GM19452 (cell line): ENCODE results near the gene RALGAPB.

Experiments
- ATAC-seq: cut with Tn5 transposase; IDR thresholded peaks from one replicate; pipeline ENCODE4 v1.9.1; 2021; ENCODE audit not compliant: unreplicated experiment

RALGAPB gene

GRCh38 chr20:38543014-38543906 lies 70.6 kb downstream of the RALGAPB start:
- ATAC-seq: no peak

DNA sequence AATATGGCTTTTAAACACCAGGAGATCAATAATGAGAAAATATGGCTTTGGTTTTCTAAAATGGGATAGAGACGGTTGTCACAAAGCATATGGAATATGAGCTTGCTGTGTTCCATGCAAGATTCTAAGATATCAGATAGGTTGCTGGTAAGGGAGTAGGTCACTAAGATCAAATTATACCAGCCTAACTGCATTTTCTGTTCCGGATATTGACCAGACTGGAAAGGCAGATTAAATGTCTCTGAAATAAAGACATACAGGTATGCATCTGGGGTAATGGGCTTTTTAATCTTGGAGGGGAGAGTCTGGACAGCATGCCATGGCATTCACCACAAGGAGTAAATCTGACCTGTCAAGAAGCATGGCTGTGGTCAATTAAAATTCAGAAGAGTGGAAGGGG lies 73.1 kb downstream of the RALGAPB start:
- no peak for ATAC-seq

DNA sequence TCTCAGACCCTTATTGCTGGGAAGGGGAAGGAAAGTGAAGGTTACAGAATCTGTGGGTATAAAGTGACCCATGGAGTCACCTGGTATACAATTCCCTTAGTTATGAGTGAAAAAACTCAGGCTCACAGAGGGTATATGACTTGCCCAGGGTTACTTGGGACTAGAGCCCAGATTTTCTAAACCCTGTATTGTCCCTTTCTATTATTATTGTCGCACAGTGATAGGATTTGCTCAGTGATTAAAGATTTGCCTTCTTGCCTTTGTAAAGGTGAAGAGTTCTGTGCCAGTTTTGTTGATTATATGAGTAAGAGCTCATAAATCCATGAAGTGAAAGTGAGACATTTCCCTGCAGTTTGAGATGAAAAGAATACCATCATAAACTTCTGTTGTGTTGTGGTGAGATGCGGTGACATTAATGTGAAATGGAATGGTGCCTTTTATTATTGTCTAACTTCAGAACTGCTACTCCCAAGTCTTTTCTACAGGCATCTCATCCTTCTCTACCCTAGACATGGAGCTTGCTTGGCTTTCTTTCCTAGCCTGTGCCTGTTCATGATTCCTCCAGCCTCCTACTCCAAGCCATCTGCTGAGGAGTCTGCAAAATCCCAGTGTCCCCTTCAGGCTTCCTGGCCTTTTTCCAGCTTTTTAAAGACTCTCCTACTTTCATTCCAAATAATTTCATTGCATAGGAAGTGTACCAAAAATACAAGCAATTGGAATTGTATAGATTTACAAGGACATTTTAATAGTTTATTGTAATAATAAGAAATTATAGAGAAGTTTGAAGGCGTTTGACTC lies 74.8 kb downstream of the RALGAPB start:
- no peak for ATAC-seq

GRCh38 chr20:38548356-38549083 lies 75.9 kb downstream of the RALGAPB start:
- no peak for ATAC-seq

DNA sequence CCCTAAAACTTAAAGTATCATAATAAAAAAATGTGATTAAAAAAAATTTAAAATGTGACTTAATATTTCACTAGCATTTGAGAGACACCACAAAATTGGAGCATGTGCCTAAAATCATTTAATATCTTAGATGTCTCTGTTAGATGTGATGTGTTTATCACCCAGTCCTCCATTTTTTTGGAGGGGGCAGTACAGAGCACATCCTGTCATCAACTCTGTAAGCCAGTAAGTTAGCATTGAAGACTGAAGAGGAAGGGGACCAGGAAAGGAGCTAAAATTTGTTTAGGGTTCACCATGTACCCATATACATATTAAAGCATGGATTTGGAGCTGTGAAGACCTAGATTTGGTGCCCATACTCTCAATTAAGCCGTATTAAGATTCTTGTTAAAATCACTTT lies 77.6 kb downstream of the RALGAPB start:
- ATAC-seq: no peak

DNA sequence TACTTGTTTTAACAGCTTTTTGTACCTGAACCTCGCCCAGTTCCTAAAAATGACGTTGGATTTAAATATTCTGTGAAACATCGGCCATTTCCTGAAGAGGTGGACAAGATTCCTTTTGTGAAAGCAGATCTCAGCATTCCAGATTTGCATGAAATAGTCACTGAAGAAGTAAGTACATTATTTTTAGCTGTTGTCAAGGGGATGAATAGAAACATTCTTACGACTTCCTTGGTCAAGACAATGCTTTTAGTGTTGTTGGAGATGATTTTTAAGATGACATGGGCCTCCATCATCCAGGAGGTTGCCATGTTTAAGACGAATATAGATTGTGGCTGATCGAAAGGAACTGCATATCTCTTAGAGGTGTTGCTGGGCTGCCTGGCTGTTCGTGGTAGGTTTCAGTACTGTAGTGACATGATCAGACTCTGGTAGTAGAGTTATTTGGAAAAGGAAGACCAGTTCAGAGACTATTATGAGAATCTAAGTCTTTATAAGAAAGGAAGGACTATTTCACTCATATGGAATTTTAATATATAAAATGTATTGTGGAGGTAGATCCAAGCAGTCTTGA lies 78.5 kb downstream of the RALGAPB start:
- no peak for ATAC-seq

DNA sequence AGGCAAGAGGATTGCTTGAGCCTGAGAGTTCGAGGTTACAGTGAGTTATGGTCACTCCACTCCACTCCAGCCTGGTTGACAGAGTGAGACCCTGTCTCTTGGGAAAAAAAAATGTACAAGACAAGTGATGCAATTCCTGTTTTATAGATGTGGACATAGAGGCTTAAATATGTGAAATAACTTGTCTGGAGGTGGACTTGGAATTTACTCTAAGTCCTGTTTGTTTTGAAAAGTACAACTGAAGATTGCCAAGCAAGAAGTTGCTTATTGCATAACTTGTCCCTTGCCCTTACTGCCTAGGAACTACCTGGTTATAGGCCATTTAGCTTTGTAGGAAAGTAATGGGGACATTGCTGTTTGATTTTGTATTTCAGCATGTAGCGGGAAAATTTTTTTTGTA lies 82.3 kb downstream of the RALGAPB start:
- ATAC-seq: no peak

DNA sequence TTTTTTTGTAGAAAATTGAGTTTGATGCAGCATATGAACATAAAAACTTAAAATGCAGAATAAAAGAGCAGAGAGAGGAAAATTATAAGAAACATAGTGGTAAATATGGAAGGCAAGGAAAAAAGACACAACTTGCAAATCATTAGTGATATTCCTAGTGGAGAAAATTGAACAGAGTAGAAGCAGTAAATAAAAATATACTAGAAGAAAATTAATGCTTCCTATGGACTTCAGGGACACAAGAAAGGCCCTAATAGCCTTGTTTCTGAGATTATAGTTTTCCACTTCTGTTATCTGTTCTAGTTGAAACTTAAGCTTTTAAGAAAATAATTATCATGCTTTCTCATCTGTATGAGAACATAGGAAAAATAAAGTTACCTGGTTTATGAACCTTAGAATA lies 82.8 kb downstream of the RALGAPB start:
- ATAC-seq: no peak

DNA sequence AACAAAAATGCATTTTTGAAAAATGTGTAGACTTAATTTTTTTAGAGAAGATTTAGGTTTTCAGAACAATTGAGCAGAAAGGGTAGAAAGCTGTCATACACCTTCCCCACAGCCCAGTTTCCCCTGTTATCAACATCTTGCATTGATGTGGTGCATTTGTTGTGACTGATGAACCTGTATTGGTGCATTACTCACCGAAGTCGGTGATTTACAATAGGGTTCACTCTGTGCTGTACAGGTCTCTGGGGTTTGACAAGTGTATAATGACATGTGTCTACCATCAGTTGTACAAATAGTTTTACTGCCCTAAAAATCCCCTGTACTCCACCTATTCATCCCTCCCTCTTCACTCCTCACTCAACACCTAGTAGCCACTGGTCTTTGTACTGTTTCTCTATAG lies 84.5 kb downstream of the RALGAPB start:
- ATAC-seq: no peak

DNA sequence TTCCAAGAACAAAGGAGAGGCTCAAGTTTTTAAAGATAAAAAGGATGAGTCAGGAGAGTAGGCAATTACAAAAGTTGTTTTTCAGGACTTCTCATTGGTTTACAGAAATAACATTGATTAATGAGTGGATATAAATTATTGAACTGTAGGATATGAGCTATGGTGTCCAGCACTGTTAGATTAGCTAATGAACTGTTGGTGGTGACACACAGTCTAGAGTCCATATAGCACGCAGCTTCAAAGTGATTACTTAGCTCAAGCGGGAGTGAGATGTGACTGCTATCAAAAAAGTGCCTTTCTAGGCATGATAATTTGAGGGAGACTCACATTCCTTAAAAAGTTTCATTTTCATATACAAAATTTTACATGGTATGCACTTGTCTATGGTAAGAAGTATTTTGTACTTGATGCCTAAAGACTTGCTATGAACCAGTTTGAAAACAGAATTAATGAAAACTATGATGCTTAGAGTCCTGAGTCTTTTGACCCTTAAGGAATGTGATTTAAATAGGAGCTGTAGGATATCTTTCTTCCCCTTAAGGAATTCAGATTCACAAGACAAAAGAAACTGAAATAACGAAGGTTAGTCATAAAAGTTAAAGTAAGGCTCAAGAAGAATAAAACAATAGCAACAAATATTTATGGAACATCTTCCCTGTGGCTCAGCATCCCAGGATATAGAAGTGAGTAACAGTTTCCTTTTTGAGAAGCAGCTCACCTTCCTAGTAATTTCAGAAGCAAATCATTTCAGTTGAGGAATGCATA lies 86.1 kb downstream of the RALGAPB start:
- no peak for ATAC-seq

DNA sequence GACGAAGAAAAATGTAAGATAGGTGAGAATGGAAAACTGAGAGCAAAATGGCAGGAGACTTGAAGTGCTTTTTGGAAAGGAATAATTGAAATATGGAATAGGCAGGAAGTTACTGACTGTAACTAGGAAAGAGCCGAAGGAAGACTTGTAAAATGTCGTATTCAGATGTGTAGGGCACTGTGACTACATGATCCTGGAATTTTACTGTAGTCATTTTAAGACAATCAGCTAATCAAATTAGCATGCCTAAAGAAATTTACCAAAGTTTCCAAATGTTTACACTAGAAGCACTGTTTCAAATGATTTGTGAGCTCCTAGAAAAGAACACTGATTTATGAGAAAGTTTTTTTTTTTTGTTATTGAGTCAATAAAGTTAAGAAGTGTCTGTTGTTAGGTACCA lies 87.1 kb downstream of the RALGAPB start:
- no peak for ATAC-seq

- ATAC-seq: no peak
Measured at GRCh38 chr20:38563802-38564431, 91.3 kb downstream of the RALGAPB start.

DNA sequence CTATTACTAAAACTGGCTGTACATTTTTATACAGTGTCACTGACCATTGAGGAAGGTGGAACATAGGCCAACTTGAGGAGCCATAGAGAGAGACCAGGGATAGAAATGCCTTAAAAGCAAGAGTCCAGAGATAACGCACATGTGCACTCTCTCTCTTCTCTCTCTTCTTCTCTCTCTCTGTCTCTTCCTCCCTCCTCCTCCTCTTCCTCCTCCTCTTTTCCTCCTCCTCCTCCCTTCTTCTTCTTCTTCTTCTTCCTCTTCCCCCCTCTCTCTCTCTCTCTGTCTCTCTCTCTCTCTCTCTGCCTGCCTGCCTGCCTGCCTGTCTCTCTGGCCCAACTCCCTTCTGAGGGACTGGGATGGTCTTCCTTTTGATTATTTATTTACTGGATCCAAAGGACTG lies 92.0 kb downstream of the RALGAPB start:
- no peak for ATAC-seq

DNA sequence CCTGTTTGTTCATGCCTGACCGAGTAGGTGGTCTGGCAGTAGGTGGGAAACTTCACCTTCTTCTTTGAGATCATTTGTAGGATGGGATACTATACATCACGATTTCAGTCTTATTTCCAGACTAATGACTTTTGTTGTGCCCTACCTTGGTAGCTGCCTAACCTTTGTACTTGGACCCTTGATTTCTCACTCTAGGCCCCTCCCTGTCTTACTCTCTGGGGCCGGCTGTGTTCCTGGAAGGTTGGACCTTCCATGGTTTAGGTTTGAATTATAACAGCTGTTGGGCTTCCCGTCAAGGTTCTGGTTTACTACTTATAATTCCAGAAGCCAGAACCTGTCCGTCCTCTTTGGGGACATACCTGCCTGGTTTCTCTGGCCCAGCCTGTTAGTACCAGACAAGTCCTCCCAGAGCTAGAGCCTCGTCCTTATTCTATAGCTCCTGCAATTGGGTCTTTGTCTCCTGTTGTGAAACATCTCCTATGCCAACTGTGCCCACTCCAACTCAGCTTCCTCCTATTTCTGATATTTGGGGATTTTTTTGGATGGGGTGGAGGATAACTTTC lies 93.5 kb downstream of the RALGAPB start:
- ATAC-seq: no peak

- ATAC-seq: no peak
Measured at GRCh38 chr20:38569747-38570525, 97.3 kb downstream of the RALGAPB start.

DNA sequence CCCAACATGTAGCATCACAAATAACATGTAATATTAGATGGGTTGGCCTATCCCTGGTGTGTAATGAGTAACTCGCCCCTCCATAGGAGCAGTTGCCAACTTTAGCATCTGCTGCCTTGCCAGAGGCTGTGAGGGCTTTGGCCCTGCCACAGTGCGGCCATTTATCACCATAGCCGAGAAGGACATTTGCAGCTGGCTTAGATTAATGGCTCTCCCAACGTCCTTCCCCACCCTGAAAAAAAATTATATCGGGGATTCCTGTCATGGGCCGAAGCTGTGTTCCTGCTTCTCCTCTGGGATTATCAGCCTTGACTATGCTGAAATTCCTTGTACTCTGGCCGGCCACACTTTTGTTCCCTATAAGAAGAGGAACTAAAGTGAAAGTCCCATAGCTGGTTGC lies 100.8 kb downstream of the RALGAPB start:
- no peak for ATAC-seq

- ATAC-seq: no peak
Measured at GRCh38 chr20:38579219-38579910, 106.7 kb downstream of the RALGAPB start.

GRCh38 chr20:38579921-38580320 lies 107.3 kb downstream of the RALGAPB start:
- no peak for ATAC-seq
